AG10803 (cell line): ENCODE data around the gene ACVR2A.
A peak's percentile ranks its signal among the peaks of the same experiment; 100 is the strongest.

Experiments
- DNase-seq: peaks from one replicate; pipeline ENCODE4 v3.0.0; 2010; ENCODE audit warnings: low read depth
- H3K4me3 ChIP-seq: 2 replicates; pipeline ENCODE4 v1.5.1; 2011; ENCODE audit warnings: mild to moderate bottlenecking, low read length, control low read depth
- TF ChIP-seq, protein P1 (sequence below): conservative IDR thresholded peaks from 2 replicates; pipeline ENCODE4 v1.5.1; 2011; ENCODE audit warnings: mild to moderate bottlenecking, low read length, control low read depth, inconsistent platforms

The ACVR2A gene

DNA sequence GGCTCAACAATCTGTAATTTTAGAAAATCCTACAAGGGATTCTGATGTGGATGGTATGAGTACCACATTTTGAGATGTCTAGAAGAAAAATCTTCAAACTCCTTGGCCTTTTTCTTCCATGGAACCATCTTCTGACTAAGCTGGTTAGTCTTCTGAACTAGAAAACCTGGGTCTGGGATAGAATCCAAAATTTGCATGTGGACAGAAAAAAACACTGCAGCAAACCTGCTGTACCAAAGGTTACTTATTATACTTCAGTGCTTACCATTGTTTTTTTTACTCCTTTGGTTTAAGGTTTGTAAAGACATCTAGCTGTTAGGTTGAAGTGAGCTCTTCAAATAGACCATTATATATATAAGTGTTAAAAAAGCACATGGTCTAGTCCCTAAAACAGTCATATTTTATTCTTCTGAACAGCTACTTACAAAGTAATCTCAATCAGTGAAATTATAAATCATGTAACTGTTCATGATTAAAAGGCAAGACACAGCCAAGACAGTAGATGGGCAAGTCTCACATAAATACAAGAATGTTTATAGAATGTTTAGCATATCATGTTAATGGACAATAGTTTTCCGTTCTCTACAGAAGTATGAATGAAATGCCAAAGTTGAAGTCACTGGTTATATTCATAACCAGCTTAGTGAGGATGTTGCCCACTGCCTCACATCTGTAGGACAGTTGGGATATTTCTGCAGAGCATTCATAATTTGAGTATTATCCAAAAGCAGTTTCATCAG lies 90.2 kb downstream of the ACVR2A start:
- no peak for DNase-seq
- no peak overlapping the region for H3K4me3 ChIP-seq
- TF ChIP-seq, protein P1, sequence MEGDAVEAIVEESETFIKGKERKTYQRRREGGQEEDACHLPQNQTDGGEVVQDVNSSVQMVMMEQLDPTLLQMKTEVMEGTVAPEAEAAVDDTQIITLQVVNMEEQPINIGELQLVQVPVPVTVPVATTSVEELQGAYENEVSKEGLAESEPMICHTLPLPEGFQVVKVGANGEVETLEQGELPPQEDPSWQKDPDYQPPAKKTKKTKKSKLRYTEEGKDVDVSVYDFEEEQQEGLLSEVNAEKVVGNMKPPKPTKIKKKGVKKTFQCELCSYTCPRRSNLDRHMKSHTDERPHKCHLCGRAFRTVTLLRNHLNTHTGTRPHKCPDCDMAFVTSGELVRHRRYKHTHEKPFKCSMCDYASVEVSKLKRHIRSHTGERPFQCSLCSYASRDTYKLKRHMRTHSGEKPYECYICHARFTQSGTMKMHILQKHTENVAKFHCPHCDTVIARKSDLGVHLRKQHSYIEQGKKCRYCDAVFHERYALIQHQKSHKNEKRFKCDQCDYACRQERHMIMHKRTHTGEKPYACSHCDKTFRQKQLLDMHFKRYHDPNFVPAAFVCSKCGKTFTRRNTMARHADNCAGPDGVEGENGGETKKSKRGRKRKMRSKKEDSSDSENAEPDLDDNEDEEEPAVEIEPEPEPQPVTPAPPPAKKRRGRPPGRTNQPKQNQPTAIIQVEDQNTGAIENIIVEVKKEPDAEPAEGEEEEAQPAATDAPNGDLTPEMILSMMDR: no peak

DNA sequence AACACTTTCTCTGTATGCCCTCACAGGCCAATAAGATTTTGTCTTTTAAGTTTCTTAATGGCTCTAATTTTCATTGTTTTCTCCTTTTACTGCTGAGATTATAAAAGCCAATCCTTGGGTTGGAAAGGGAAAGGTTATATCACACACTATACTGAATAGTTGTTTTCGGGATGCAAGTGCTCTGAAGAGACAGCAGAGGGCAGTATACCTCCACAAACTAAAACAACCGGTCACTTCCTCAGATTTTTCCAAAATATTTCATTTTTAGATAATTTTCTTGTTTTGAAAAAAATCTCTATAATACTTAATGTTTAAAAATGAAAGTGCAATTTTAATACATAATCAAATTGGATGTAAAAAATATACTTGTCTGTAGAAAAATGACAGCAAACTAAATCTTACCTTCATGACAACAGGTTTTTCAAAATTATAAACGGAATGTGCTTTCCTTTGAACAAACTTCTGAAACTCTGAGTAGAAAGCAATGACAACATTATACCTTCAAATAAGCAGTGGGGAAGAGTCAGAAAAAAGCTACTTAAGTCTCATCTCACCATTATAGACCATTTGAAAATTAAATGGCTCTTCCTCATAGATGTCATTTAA lies 93.0 kb downstream of the ACVR2A start:
- no peak overlapping the region for H3K4me3 ChIP-seq
- TF ChIP-seq, protein P1: peak; percentile 94
- DNase-seq: peak; percentile 43

DNA sequence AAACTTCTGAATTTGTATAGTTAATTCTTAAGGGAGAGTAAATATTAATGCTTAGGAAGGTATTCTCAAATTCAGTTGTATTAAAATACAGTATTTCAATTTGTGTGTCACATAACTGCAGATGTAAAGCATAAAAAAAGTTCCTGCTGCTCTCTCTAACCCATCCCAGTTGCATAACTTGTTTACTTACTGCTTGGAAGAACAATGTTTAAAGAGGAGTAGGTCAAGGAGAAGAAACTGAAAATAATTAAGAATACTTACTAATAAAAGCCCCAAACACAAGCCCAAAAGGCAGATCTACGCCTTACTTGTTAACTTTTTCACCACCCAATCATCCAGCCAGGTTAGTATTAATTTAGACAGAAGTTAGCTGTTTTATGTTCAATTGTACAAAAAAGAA lies 94.5 kb downstream of the ACVR2A start:
- DNase-seq: no peak
- H3K4me3 ChIP-seq: no peak overlapping the region
- TF ChIP-seq, protein P1: no peak

DNA sequence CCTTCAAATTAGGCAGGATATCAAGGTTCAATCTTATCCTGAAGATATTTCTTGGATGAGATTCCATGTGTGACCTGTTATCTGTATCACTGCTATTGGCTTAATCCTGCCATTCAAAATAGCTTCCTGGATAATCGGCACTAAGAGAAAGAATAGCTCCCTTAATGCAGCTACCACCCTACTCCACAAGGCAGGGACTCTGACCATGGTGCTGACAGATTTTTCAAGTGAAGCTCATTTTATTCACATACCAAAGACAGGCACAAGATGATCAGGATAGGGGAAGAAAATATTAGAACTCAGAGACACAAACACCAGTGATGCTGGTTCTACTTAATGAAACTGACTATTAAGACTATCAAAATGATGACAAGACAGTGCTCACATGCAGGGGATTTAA lies 100.8 kb downstream of the ACVR2A start:
- TF ChIP-seq, protein P1: no peak
- DNase-seq: no peak
- H3K4me3 ChIP-seq: no peak overlapping the region

DNA sequence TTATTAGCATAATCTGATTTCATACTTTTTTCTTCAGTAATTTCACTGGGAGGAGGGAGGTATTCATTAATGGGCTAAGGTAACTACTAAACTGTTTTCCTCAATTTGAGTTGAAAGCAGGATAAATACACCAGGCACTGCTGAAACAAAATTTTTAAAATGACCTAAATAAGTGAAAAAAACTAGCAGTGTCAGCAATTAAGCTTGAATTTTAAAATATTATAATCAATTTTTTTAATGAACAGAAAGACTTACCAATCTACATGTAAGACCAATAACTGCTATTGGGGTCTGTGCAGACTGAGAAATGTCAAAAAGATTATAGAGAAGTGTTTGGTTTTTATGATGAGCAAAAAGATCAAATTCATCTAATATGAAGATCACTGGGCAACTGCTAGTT lies 107.3 kb downstream of the ACVR2A start:
- TF ChIP-seq, protein P1: no peak
- DNase-seq: no peak
- H3K4me3 ChIP-seq: no peak overlapping the region

DNA sequence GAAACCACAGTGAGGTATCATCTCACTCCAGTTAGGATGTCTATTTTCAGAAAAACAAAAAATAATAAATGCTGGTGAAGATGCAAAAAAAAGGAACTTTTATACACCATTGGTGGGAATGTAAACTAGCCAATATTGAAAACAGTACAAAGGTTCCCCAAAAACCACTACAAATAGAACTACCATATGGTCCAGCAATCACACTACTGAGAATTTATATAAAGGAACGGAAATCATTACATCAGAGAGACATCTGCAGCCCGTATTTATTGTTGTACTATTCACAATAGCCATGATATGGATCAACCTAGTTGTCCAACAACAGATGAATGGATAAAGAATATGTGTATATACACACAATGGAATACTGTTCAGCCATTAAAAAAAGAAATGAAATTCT lies 123.7 kb downstream of the ACVR2A start:
- H3K4me3 ChIP-seq: no peak overlapping the region
- DNase-seq: no peak
- TF ChIP-seq, protein P1: no peak

DNA sequence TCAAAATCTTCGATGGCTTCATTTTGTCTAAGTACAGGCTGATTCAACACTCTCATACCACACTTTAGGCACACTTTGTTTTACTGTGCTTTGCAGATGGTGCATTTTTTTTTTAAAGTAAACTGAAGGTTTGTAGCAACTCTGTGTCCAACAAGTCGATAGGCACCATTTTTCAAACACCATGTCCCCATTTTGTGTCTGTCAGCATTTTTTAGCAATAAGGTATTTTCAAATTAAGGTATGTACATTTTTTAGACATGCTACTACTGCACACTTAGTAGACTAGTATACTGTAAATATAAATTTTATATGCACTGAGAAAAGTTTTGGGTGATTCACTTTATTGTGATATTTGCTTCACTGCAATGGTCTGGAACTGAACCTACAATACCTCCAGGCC lies 131.3 kb downstream of the ACVR2A start:
- H3K4me3 ChIP-seq: no peak overlapping the region
- DNase-seq: no peak
- TF ChIP-seq, protein P1: no peak
